HL-60 (cell line): ENCODE results near the gene SELENOW.

Experiments used
- CTCF ChIP-seq: IDR thresholded peaks from one replicate; pipeline ENCODE4 v1.5.1; 2011; ENCODE audit warnings: low read length, control low read depth, inconsistent platforms; ENCODE audit not compliant: insufficient read depth
- GABPA ChIP-seq: IDR thresholded peaks from 2 replicates; pipeline ENCODE4 v1.6.1; 2012; ENCODE audit warnings: low read depth
- REST ChIP-seq: IDR thresholded peaks from 2 replicates; pipeline ENCODE4 v1.6.1; 2012; ENCODE audit warnings: low read depth; ENCODE audit not compliant: insufficient replicate concordance

DNA sequence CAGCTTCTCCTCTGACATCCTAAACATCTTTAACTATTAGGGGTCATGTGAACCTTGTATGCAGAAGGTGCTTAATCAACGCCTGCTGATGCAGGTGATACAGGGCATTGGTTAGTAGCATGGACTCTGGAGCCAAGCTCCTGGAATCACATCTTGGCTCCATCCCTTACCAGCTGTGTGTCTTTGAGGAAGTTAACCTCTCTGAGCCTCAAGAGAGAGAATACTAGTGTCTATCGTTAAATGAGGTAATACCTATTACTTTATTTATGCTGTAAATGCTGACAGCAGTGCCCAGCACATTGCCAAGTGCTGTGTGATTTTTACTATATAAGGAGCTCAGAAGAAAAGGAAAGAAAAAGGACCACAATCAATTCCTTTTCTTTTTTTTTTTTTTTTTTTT is 11.2 kb upstream of the SELENOW start:
- no peak for TF ChIP-seq GABPA
- no peak for TF ChIP-seq CTCF
- no peak for TF ChIP-seq REST
